ENCODE data around the gene EEF1E1. TPM values are rescaled to one million over a fixed set of nuclear protein-coding genes. Genes with fewer than 3 reads are reported as not detected.
"Not testable (repeated sequence)": the region's sequence is repeated elsewhere in the genome, so short reads cannot be mapped to it uniquely, and the experiment has no call there.

Gene EEF1E1
- polyA plus RNA-seq, 3 donors = 52.1 to 55.8 (median 52.6) TPM

DNA sequence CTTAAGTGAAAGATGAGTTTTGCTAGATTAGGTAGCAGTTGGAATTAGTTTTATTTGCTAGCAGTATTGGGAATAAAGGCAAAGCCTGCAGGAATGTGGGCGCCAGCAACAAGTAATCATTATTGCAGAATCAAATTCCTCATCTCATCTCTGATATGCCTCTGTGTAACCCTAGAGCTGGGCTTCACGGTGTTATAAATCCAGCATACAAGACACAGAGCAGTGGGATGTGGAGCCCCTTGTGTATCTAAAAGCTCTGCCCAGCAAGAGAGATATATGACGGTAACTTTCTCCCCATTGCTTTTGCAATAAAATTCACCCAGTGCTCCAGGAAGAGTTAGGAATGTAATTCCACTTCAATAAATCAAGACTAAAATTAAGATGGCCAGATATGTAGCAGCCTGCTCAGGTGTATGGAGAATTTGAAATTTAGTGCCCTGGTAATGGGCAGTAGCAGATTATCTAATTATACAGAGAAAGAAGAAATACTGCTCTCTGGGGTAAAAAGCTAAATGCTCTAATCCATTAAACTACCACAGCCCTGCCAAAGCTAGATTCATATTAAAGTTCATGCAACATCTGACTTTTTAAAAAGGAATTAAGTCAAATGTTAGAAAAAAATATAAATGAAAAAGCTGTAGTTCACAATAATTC lies 32.6 kb downstream of the EEF1E1 start:
- peak; percentile 51 for DNase-seq

DNA sequence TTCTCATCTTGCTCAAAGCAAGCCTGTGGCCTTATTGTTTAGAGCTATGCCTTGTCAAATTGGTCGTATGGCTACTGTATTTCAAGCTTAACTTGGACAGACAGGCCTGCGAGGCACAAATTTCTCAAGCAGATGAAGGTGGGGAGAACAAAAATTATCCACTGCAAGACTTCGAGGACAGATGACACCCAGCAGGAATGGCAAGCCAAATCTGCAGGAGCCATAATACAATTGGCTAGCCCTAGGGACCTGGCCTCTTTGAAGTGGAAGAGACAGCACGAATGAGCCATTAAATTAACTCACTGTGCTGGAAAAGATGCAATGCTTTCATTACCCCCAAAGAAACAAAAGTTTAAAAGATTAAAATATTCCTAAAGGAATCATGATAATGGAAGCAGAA lies 33.2 kb downstream of the EEF1E1 start:
- DNase-seq = no peak

DNA sequence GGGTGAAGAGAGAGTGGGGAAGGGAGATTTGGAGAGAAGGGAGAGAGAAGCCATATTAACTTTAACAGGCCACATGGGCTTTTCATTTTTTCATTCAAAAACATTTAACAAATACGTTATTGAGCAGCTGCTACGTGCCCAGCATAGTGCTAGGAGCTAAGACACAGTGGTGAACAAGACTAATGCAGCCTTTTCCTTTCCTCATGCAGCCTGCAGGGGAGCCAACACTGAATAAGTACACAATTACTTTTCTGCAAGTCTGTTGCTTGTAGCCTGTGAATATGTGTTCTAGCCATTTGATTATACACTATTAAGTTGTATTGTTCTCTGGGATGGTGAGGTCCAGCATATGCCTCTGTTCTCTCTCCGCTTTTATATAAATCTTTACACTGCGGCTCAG lies 36.2 kb downstream of the EEF1E1 start:
- DNase-seq = no peak

DNA sequence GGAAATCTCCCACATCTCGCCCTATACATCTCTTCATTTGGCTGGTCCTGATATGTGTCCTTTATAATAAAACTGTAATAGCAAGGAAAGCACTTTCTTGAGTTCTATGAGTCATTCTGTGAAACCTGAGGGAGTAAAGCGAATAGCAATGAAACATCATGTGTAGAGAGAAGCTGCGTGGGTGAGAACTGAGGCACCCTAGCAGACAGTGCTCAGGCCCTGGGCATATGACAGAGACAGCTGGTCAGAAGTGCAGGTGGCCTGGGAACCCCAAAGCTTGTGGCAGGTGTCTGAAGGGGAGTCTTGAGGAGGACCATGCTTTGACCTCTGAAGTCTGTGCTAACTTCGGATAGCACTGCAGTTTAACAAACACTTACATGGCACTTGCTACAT lies 36.8 kb downstream of the EEF1E1 start:
- DNase-seq = no peak

DNA sequence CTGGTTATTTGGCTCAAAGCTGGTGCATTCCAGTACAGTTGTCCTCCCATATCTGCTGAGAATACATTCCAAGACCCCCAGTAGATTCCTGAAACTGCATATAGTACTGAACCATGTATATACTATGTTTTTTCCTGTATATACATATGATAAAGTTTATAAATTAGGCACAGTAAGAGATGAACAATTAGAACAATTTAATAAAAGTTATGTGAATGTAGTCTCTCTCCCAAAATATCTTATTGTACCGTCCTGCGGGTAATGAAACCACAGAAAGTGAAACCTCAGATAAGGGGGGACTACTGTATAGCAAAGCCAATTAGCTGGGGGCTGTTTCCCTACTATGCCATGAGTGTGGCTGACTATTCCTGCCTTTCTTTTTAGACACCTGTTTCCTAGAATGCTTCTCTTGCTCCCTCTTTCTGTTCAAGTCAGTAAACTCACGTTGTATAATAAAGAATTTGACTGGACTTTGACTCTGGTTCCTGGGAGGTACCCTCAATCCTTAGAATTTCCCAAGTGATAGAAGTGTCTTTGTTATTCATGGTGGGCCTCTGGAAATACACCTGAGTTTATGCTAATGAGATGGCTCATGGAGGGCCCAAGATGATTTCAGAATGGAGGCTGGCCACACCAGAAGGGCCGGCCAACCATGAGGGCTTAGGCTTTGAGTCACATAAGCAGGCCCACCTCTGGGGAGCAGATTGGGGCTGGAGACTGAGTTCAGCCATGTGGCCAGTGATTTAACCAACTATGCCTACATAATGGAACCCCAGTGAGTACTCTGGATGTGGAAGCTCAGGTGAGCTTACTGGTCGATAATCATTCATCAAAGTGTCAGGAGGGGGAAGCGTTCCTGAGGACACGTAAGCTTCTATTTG lies 37.5 kb downstream of the EEF1E1 start:
- DNase-seq = no peak

DNA sequence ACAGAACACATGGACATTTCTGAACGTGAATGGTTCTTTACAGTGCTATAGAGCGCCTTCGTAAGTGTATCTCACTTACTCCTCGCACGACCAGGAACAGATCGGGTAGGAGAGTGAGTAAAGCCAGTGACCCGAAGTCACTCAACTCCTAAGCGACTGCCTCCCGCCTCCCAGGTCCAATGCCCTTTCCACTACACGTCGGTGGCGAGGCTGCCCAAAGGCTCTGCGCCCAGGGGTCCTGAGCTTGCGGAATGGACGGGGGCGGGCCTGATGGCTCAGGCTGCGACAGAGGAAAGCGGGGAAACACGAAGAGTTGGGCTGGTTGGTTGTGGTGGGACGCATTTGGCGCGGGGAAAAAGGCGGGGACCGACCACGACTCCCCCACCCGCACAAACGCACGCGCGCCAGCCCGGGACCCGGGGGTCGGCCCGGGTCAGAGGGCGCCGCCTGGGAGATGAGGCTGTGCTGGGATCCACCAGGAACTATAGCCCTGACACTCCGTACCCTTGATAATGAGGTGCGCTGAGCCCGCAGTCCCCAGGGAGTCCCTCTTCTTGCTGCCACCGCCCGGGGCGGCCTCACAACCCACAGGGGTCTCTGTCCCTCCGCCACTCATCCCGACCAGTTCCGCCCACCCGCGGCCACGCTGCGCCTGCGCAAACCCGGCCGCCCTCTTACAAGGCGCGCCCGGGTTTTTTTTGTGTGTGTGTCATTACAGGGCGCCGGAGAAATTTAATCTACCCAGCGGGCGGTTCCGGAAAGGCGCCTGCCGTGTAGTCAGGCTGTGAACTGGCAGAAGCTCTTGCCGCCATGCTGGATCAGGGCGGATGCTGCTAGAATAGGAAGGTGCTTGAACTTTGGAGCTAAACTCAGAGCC lies 38.3 kb downstream of the EEF1E1 start, which contains the start of gene BLOC1S5:
TSS of gene BLOC1S5 (minus strand) at position 629 of the 877 bp plus-strand sequence. CDS start at position 616, 13 bp downstream.
- DNase-seq = peak; percentile 99

DNA sequence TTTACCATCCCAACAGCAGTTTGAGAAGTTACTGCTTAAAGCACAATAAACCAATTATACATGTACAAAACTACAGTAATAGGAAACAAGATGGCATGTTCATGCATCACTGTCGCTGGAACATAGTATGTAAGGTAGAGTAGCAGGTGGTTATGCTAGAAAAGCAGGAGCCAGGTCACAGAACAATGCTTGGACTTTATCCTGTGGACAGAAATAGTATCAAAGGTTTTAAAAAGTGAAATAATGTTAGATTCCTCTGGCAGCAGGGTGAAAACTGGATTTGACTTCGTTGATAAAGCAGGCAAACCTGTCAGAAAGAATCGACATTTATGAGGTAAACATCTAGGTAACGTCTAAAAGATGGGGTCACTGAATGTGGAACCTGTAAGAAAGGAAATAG lies 40.6 kb downstream of the EEF1E1 start:
- DNase-seq = no peak

DNA sequence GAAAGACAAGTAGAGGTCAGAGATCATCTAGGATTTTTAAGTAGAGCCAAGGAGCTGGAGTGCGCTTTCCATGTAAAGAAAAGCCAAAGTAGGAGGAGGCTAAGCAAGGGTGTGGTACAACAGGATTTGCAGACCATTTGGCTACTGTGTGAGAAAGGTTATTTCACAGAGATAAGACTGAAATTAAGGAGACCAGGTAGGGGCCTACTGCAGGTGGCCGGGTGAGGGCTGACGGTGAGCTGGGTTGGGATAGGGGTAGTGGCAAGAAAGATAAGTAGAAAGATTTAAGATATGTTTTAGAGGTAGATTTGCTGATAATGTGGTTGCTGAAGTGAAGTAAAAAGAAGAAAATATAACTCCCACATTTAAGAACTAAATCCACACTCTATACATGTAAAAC lies 42.0 kb downstream of the EEF1E1 start:
- no peak for DNase-seq

DNA sequence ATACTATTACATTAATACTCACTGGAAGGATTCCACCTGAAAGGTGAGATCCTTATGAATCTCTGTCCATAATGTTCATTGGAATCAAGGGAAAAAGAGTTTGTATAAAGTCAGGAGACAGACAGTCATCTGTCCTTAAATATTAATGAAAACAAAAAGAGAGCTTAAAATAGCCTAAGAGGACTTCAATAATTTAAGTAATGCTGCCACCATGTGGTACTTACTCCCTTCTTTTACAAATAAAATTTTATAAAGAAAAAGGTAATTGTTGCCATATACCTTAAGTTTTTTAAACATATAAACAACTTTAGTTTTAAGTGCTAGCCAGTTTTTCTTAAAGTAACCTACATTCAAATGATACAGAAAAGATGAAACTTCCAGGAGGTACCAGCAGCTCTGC lies 43.2 kb downstream of the EEF1E1 start:
- no peak for DNase-seq

DNA sequence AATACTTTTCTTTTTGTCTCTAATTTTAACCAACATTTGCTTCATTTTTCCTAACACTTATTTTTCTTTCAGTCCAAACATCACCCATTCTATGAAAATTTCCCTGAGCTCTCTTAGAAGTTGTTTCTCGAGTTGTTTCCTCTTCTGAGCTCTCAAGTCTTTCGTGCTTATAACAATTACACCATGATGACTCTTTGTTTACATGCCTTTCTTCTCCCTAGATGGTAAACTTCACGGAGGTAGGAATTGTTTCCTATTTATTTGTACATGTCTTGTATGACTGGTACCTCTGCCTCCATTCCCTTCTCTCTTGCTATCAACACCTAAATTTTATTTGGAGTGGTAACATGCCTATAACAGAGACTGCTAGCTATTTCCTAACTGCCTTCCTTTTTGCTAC lies 44.6 kb downstream of the EEF1E1 start:
- DNase-seq = no peak

DNA sequence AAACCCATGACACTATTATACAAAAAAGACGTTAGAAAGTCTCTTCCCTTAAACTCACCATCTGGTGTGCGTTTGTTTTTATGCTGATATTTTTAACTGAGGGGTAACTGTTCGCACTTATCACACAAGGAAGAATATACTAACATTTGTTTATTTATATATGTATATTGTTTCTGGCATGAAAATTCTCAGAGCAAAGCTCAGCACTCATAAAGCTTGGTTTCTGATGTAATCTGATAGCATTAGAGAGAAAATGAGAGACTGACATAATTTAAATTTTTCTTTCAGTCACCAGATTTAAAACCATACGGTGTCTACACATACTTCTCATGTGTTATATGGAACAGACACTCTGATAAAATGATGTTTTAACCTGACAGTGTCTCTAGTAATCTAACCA lies 45.1 kb downstream of the EEF1E1 start:
- DNase-seq = no peak

DNA sequence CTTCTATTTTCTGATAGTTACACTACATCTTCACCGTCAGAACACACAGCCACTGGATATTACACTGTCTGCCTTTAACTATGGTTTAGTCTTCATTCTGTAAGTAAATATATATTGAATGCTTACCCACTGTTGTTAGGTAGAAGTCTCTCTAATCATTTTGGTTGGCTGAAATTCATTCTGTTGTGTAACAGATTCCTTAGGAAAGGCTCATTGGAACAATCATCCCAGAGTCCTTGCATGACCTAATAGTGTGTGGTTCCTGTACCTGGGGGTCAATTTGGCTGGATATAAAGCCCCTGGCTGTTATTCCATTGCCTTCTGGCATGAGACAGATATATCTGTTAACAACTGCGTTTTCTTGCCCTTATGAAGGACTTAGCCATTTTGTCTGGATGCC lies 48.1 kb downstream of the EEF1E1 start:
- DNase-seq = no peak

DNA sequence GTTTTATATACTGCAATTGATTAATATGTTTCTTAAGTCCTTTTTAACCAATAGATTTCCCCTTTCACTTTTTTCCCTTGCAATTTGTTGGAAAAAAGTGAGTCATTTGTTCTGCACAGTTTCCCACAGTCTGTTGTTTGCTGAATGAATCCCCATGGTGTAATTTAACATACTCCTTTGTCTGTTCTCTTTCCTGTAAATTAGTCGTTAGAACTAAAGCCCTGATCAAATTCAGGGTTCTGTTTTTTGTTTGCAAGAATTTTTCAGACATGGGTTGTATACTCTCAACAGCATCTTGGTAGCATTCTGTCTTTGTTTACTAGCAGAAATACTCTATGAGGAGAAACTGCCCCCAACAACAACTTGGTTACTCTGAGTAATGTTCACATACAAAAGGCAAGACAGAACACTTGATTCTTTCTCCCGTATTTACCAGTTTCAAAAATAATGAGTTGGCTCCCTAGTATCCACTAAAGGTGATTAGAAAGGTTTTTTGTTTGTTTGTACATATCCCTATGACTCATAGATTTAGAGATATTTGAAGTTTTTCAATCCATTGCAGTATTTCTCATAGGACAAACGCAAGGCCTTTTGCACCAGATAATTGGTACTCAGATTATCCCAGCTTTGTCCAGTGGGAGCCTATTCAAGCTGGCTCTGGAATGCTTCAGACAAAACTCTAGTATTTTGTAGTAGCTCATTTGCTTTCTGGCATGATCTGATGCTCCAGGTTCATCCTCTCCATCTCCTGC lies 54.6 kb downstream of the EEF1E1 start:
- DNase-seq = no peak

DNA sequence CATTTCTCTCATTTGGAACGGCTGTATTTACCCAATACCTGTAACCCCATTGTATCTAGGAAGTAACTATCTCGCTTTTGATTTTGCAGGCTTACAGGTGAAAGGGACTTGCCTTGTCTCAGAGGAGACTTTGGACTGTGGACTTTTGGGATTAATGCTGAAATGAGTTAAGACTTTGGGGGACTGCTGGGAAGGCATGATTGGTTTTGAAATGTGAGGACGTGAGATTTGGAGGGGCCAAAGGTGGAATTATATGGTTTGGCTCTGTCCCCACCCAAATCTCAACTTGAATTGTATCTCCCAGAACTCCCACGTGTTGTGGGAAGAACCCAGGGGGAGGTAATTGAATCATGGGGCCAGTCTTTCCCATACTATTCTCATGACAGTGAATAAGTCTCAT lies 56.6 kb downstream of the EEF1E1 start:
- not testable (repeated sequence) for DNase-seq

DNA sequence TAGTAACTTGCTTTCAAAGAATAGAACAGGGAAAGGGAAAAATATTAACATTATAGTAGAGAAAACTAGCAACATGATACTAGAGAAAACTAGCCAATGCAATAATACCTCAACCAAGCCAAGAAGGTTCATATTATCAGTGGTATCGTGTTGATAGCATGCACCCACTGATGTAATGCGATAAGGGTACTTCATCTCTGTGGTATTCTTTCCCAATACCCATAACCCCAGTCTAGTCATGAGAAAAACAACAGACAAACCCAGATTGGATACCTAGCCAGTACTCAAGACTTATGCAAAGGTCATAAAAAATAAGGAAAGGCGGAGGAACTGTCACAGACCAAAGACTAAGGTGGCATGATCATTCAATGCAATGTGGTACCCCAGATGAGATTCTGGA lies 59.1 kb downstream of the EEF1E1 start:
- DNase-seq = no peak

DNA sequence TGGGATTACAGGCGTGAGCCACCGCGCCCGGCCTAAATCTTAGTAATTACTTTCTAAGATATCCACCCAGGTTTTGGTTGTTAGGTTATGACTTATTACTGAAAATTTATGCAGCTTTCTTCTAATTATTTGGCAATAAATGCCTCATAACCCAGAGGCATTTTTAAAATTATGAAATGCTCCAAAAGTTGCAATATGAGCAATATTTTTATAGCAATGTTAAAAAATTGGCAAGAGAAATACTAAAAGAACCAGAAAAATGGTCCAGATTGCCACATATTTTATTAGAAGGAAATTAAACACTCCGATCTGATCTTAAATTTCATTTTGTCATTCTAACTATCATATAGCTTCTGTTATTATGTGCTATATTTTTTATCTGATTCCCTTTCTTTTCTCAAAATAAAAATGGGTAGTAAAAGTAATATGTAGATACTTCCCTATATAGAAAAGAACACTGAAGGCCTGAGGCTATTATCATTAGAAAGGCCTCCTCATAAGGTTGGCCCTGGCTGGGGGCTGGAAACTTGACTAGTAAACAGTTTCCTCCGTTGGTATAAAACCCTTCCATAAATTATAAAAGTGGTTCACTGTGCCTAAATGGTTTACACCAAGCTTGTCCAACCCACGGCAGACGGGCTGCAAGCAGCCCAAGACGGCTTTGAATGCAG lies 60.3 kb downstream of the EEF1E1 start:
- no peak for DNase-seq

DNA sequence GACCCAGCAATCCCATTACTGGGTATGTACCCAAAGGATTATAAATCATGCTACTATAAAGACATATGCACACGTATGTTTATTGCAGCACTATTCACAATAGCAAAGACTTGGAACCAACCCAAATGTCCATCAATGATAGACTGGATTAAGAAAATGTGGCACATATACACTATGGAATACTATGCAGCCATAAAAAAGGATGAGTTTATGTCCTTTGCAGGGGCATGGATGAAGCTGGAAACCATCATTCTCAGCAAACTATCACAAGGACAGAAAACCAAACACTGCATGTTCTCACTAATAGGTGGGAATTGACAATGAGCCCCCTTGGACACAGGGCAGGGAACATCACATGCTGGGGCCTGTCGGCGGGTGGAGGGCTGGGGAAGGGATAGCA lies 68.2 kb downstream of the EEF1E1 start:
- not testable (repeated sequence) for DNase-seq

DNA sequence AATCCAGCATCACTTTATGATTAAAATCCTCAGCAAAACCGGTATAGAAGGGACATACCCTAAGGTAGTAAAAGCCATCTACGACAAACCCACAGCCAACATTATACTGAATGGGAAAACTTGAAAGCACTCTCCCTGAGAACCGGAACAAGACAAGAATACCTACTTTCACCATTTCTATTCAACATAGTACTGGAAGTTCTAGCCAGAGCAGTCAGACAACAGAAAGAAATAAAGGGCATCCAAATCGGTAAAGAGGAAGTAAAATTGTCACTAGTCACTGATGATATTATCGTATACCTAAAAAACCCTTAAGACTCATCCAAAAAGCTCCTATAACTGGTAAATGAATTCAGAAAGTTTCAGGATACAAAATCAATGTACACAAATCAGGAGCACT lies 71.4 kb downstream of the EEF1E1 start:
- no peak for DNase-seq

Measured in renal pelvis (tissue), 4 donors.